ENCODE data around the gene PRKCD. TPM values are rescaled to one million over a fixed set of nuclear protein-coding genes. Genes with fewer than 3 reads are reported as not detected.

PRKCD gene
- total and polyA plus RNA-seq, 7 experiments from 2014 or later = 7.7 to 72.8 (median 17.5) TPM

DNA sequence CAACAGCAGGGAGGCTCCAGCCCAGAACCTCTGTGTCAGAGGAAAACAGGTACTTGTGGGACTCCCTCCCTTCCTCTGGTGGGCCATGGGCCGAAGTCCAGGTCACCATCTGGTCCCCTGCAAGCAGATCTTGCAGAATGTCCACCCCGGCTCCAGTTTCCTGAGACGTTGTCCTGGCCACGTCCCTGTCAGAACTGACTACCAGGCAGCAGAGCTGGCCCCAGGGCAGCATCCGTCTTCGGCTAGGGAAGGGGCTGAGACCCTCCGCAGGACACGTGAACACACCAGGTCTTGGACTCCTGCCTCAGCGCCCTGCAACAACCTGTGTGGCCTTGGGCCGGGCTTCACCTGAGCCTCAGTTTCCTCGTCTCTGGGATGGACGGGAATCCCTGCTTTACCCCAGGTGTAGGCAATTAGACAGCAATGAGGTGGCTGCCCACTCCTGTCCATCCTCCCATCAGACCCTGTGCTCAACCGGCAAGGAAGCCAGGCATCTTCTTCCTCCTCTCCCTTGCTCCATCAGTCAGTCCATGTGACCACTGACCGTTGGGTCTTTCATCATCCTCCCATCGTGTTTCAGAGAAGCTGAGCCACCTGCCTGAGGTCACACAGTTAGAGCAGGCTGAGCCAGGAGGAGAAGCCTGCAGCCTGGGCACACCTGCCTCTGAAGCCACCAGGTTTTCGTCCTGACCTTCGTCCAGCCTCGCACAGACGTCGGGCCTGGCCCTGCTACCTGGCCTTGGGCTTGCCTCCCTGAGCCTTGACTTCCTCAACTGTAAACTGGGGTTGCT, 8.9 kb upstream of the PRKCD start:
- H3K27me3 ChIP-seq (ENCODE audit: control insufficient read depth in 2 of 2, insufficient read depth in 2 of 2, low read length in 2 of 2) = no peaks in the 10 kb centered on the region
- no peaks in the 10 kb centered on the region for H3K4me1 ChIP-seq (ENCODE audit: control insufficient read depth in 2 of 2, insufficient read depth in 2 of 2, low read length in 2 of 2)
- ChIA-PET CTCF (no interaction called here), POLR2A (no interaction called here)
- H3K36me3 Mint-ChIP-seq = no peaks in the 10 kb centered on the region
- no peaks in the 10 kb centered on the region for H3K9me3 Mint-ChIP-seq
- intact Hi-C loops (cut with micrococcal nuclease) = no loop called here
- no peak for DNase-seq
- peaks cover 0 to 2% (median 0%) of the 10 kb centered on the region in 7 donors for H3K4me1 Mint-ChIP-seq
- no peak overlapping the region for H3K27ac ChIP-seq (ENCODE audit: low read depth, low read length)
- H3K27ac Mint-ChIP-seq = no peak overlapping the region
- no peaks in the 10 kb centered on the region for H3K9me3 ChIP-seq (ENCODE audit: control insufficient read depth in 2 of 3, low read length in 3 of 3)
- no peaks in the 10 kb centered on the region for H3K36me3 ChIP-seq (ENCODE audit: control insufficient read depth in 2 of 3, insufficient read depth in 3 of 3, low read length in 3 of 3)
- no peak overlapping the region for H3K4me3 ChIP-seq (ENCODE audit: low read length)
- ATAC-seq = no peak
- peaks cover 13 to 29% (median 26%) of the 10 kb centered on the region in 5 donors for H3K27me3 Mint-ChIP-seq
- H3K4me3 Mint-ChIP-seq = no peak overlapping the region

DNA sequence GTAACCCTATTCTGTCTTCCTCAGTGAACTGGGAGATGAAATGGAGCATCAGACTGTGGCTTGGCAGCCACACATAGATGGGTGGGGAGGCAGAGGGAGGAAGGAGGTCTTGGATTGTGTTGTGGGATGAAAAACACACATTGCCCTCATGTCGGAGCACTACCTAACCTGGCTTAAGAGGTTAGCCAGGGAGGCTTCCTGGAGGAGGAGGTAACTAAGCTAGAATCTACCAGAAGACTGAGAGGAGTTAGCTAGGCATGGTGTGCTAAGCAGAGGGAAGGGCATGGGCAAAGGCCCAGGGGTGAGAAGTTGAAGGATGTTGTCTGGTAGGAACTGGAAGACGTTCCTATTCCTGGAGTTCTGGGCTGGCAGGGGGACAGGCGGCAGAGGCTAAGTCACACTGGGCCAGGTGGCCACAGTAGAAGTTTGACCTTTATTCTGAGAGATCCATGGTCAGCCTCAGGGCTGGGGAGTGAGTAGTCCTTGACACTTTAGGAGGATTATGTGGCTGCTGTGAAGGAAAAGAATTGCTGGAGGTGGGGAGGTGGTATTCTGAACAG, 7.7 kb upstream of the PRKCD start:
- intact Hi-C loops (cut with micrococcal nuclease) = no loop called here
- CTCF ChIA-PET = no interaction called here
- no peaks in the 10 kb centered on the region for H3K36me3 Mint-ChIP-seq

DNA sequence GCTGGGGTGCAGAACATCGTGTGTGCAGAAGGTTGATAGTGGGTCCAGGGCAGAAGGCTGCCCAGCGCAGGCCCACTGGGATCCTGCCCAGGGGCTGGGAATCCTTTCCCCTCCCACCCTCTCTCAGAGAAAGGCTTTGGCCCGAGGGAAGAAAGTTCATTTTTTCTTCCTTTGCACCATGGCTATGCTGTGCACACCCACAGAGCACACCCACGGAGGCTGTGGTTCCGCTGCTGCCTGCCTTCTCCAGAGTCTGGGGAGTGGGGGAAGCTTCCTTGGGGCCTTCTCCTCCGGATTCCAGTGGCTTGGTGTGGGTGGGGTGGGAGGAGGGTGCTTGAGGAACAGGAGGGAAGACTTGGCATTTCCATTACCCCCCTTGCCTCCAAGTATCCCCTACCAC, 7.0 kb upstream of the PRKCD start:
- Mint-ChIP-seq H3K4me1 (peaks cover 0 to 6% (median 0%) of the 10 kb centered on the region in 7 donors), H3K27me3 (peaks cover 13 to 47% (median 31%) of the 10 kb centered on the region in 5 donors), H3K9me3 (no peaks in the 10 kb centered on the region), H3K4me3 (no peak overlapping the region), H3K27ac (no peak overlapping the region), H3K36me3 (no peaks in the 10 kb centered on the region)
- Histone ChIP-seq H3K4me3 (ENCODE audit: low read length) (no peak overlapping the region), H3K27ac (ENCODE audit: low read depth, low read length) (no peak overlapping the region), H3K27me3 (ENCODE audit: control insufficient read depth in 2 of 2, insufficient read depth in 2 of 2, low read length in 2 of 2) (no peaks in the 10 kb centered on the region), H3K4me1 (ENCODE audit: control insufficient read depth in 2 of 2, insufficient read depth in 2 of 2, low read length in 2 of 2) (no peaks in the 10 kb centered on the region), H3K36me3 (ENCODE audit: control insufficient read depth in 2 of 3, insufficient read depth in 3 of 3, low read length in 3 of 3) (no peaks in the 10 kb centered on the region), H3K9me3 (ENCODE audit: control insufficient read depth in 2 of 3, low read length in 3 of 3) (no peaks in the 10 kb centered on the region)
- ChIA-PET POLR2A (no interaction called here), CTCF (no interaction called here)
- ATAC-seq (no peak), DNase-seq (no peak)
- intact Hi-C loops (cut with micrococcal nuclease) = no loop called here

More for the DNA sequence above, 7.7 kb upstream of the PRKCD start:
- Mint-ChIP-seq H3K9me3 (no peaks in the 10 kb centered on the region), H3K4me3 (no peak overlapping the region), H3K27me3 (peaks cover 13 to 41% (median 31%) of the 10 kb centered on the region in 5 donors), H3K27ac (no peak overlapping the region), H3K4me1 (peaks cover 0 to 2% (median 0%) of the 10 kb centered on the region in 7 donors)
- Histone ChIP-seq H3K4me3 (ENCODE audit: low read length) (no peak overlapping the region), H3K36me3 (ENCODE audit: control insufficient read depth in 2 of 3, insufficient read depth in 3 of 3, low read length in 3 of 3) (no peaks in the 10 kb centered on the region), H3K9me3 (ENCODE audit: control insufficient read depth in 2 of 3, low read length in 3 of 3) (no peaks in the 10 kb centered on the region), H3K27ac (ENCODE audit: low read depth, low read length) (no peak overlapping the region), H3K27me3 (ENCODE audit: control insufficient read depth in 2 of 2, insufficient read depth in 2 of 2, low read length in 2 of 2) (no peaks in the 10 kb centered on the region), H3K4me1 (ENCODE audit: control insufficient read depth in 2 of 2, insufficient read depth in 2 of 2, low read length in 2 of 2) (no peaks in the 10 kb centered on the region)
- ATAC-seq = no peak
- DNase-seq = no peak
- POLR2A ChIA-PET = no interaction called here

DNA sequence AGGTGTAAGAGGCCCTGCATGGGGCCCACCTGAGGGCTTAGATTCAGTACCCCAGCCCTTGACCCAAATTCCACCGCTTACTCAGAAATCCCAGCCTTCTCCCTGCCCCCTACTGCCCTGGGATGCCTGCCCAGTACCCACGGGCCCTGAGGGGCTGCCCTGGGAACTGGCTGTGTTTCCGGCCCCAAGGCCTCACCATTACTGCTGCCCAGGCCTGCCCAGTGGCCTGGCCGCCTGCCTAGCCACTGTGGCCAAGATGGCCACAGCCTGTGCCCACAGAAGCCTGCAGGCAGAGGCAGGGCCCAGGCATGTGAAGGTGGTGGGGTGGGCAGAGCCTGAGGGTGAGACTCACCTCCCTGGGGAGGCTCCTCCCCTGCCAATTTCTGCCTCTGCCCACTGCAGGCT, 6.1 kb upstream of the PRKCD start:
- intact Hi-C loops (cut with micrococcal nuclease) = no loop called here
- H3K27ac Mint-ChIP-seq = no peak overlapping the region
- peaks cover 13 to 52% (median 31%) of the 10 kb centered on the region in 5 donors for H3K27me3 Mint-ChIP-seq
- Histone ChIP-seq H3K27me3 (ENCODE audit: control insufficient read depth in 2 of 2, insufficient read depth in 2 of 2, low read length in 2 of 2) (no peaks in the 10 kb centered on the region), H3K4me1 (ENCODE audit: control insufficient read depth in 2 of 2, insufficient read depth in 2 of 2, low read length in 2 of 2) (no peaks in the 10 kb centered on the region), H3K36me3 (ENCODE audit: control insufficient read depth in 2 of 3, insufficient read depth in 3 of 3, low read length in 3 of 3) (no peaks in the 10 kb centered on the region), H3K9me3 (ENCODE audit: control insufficient read depth in 2 of 3, low read length in 3 of 3) (no peaks in the 10 kb centered on the region), H3K4me3 (ENCODE audit: low read length) (no peak overlapping the region), H3K27ac (ENCODE audit: low read depth, low read length) (no peak overlapping the region)
- H3K36me3 Mint-ChIP-seq = no peaks in the 10 kb centered on the region
- CTCF ChIA-PET = no interaction called here
- H3K4me3 Mint-ChIP-seq = no peak overlapping the region
- ATAC-seq (no peak), DNase-seq (no peak)
- H3K9me3 Mint-ChIP-seq = no peaks in the 10 kb centered on the region
- POLR2A ChIA-PET = no interaction called here
- H3K4me1 Mint-ChIP-seq = peaks cover 0 to 8% (median under 1%) of the 10 kb centered on the region in 7 donors

DNA sequence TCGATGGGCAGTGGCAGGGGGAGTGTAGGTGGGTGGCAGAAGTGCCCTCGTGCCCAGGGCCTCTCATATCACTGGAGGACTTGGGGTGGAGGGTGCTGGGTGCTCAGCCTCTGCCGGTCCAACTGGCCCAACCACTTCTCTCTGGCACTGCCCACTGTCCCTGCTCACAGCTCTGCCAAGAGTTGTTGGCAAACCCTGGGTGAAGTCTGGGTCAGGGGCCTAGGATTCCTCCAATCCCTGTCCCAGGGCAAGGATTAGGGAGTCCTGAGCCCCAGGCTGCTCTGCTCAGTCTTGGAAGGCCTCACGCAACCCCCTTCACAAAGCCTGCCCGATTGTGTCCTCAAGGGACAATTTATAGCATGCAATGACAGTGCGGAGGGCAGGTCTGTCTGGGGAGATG, 5.2 kb upstream of the PRKCD start:
- intact Hi-C loops (cut with micrococcal nuclease) = no loop called here
- ChIA-PET POLR2A (no interaction called here), CTCF (no interaction called here)
- no peaks in the 10 kb centered on the region for H3K36me3 ChIP-seq (ENCODE audit: control insufficient read depth in 2 of 3, insufficient read depth in 3 of 3, low read length in 3 of 3)
- no peak overlapping the region for H3K4me3 ChIP-seq (ENCODE audit: low read length)
- ATAC-seq (no peak), DNase-seq (no peak)
- Mint-ChIP-seq H3K27ac (peak overlapping the region in 1 of 9 donors; percentile 51), H3K4me3 (no peak overlapping the region), H3K27me3 (peaks cover 13 to 57% (median 31%) of the 10 kb centered on the region in 5 donors), H3K36me3 (no peaks in the 10 kb centered on the region), H3K4me1 (peaks cover 6 to 15% (median 7%) of the 10 kb centered on the region in 7 donors), H3K9me3 (no peaks in the 10 kb centered on the region)
- H3K27ac ChIP-seq (ENCODE audit: low read depth, low read length) = no peak overlapping the region
- H3K27me3 ChIP-seq (ENCODE audit: control insufficient read depth in 2 of 2, insufficient read depth in 2 of 2, low read length in 2 of 2) = no peaks in the 10 kb centered on the region
- peaks cover 0 to 6% of the 10 kb centered on the region in 2 donors for H3K4me1 ChIP-seq (ENCODE audit: control insufficient read depth in 2 of 2, insufficient read depth in 2 of 2, low read length in 2 of 2)
- H3K9me3 ChIP-seq (ENCODE audit: control insufficient read depth in 2 of 3, low read length in 3 of 3) = no peaks in the 10 kb centered on the region

DNA sequence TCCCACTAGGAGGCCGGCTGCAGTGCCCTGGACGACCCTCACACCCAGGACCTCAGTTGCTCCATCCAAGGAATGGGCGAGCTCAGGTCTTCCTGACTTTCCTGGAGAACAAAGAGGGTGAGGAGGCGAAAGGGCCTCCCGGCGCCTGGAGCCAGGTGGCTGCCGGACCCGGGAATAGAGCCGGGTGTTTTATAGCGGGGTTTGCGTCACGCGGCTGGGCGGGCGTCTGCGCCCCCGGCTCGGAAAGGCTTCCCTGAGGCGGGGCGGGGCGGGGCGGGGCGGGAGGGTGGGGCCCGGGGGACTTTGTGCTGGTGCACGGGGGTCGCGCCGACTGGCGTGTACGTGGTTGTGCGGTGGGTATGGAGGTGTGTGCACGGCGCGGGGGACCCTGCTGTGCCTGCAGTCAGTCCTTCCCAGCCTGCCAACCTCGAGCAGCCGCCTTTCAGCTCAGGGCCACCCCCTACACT, 4.6 kb upstream of the PRKCD start:
- H3K27me3 Mint-ChIP-seq = peaks cover 13 to 57% (median 31%) of the 10 kb centered on the region in 5 donors
- POLR2A ChIA-PET = no interaction called here
- intact Hi-C loops (cut with micrococcal nuclease) = no loop called here

More for the DNA sequence above, 4.6 kb upstream of the PRKCD start:
- no peak for DNase-seq
- Mint-ChIP-seq H3K4me1 (peaks cover 6 to 15% (median 7%) of the 10 kb centered on the region in 7 donors), H3K9me3 (no peaks in the 10 kb centered on the region), H3K27ac (no peak overlapping the region), H3K4me3 (no peak overlapping the region), H3K36me3 (no peaks in the 10 kb centered on the region)
- Histone ChIP-seq H3K4me1 (ENCODE audit: control insufficient read depth in 2 of 2, insufficient read depth in 2 of 2, low read length in 2 of 2) (peaks cover 0 to 6% of the 10 kb centered on the region in 2 donors), H3K27ac (ENCODE audit: low read depth, low read length) (no peak overlapping the region), H3K9me3 (ENCODE audit: control insufficient read depth in 2 of 3, low read length in 3 of 3) (no peaks in the 10 kb centered on the region), H3K27me3 (ENCODE audit: control insufficient read depth in 2 of 2, insufficient read depth in 2 of 2, low read length in 2 of 2) (no peaks in the 10 kb centered on the region), H3K36me3 (ENCODE audit: control insufficient read depth in 2 of 3, insufficient read depth in 3 of 3, low read length in 3 of 3) (peaks cover 0 to 1% (median 0%) of the 10 kb centered on the region in 3 experiments), H3K4me3 (ENCODE audit: low read length) (no peak overlapping the region)
- CTCF ChIA-PET = no interaction called here
- no peak for ATAC-seq
